ENCODE measurements around the gene GNAS. TPM values are rescaled to one million over a fixed set of nuclear protein-coding genes. Genes with fewer than 3 reads are reported as not detected.

Gene GNAS
- total RNA-seq, 4 donors from 2014 or later = 334 to 513 (median 458) TPM

DNA sequence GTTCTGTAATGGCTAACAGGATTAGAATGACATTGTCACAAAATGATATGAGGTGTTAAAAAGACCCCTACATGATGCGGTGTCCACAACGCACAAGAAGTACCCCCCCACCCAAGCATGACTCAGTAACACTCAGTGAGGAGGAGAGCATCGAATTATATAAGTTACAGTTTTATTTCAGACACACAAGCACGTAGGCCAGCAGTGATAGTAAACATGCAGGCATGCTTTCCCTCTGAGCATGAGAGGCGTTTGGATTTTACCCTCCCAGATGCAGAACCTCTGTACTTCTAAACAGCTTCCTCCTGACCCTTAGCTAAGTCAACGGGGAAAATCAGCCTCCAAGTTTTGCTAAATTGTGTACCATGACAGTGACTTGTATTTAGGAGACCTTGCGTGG lies 23.9 kb downstream of the GNAS start:
- no peak for DNase-seq
- WGBS, 2 donors = 70 to 84% methylated on average over 4 to 7 of the region's 7 CpGs
- Histone ChIP-seq H3K27me3 (no peaks in the 10 kb centered on the region), H3K27ac (no peak overlapping the region), H3K36me3 (no peaks in the 10 kb centered on the region), H3K4me1 (peaks cover 0 to 12% (median 0%) of the 10 kb centered on the region in 3 donors), H3K4me3 (no peak overlapping the region), H3K9me3 (no peaks in the 10 kb centered on the region)
- intact Hi-C loops (cut with DNase I) = loop anchor here (10.0 kb wide), 1 partner anchor 348 kb away; no protein-coding TSS in a partner anchor
- TF ChIP-seq POLR2A (IDR thresholded peaks at IDR 0.05) = no peak
- TF ChIP-seq, protein P1, sequence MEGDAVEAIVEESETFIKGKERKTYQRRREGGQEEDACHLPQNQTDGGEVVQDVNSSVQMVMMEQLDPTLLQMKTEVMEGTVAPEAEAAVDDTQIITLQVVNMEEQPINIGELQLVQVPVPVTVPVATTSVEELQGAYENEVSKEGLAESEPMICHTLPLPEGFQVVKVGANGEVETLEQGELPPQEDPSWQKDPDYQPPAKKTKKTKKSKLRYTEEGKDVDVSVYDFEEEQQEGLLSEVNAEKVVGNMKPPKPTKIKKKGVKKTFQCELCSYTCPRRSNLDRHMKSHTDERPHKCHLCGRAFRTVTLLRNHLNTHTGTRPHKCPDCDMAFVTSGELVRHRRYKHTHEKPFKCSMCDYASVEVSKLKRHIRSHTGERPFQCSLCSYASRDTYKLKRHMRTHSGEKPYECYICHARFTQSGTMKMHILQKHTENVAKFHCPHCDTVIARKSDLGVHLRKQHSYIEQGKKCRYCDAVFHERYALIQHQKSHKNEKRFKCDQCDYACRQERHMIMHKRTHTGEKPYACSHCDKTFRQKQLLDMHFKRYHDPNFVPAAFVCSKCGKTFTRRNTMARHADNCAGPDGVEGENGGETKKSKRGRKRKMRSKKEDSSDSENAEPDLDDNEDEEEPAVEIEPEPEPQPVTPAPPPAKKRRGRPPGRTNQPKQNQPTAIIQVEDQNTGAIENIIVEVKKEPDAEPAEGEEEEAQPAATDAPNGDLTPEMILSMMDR (IDR thresholded peaks at IDR 0.05) = no peak

DNA sequence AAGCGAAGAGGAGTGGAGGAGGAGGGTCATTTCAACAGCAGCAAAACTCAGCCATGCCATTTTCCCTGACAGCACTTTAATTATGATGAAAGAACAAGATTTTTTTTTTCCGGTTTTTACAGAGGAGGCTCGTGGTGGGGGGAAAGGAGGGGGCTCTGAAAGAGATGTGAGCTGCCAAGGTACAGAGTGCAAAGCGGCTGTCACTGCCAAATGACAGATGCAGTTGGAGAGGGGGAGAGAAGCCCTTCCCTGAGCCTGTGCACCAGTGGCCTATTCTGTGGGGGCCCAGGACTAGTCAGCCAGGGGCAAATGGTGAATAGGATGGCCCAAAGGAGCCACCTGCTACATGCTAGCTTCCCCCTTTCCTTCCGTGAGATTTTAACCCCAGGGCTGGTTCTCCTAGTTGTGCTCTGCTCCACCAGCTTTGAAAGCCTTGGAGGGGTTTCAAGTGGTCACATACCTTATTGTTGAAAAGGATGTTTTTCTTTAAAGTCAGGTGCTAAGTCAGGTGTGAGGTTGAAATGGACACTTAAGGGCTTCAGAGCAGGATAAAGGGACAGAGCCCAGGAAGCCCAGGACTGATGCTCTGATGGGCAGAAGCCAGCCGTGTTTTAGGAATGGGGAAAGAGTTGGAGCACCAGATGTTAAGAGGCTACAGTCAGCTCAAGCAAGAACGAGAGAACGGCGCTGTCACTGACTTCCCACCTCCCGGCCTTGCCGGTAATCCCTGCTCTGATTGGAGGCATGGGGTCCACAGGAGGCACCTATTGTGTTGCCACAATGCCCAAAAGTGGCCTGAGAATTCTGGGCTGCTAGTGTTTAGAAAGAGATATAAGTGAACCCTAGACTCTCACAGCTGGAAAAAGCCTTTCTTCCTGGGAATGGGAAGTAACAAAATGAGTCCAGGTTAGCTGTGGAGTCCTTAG lies 24.8 kb downstream of the GNAS start:
- H3K27ac ChIP-seq = no peak overlapping the region
- 74 to 85% methylated on average over 10 to 11 of the region's 11 CpGs for WGBS, 2 donors
- intact Hi-C loops (cut with DNase I) = loop anchor here (10.0 kb wide), 1 partner anchor 347 kb away; no protein-coding TSS in a partner anchor
- no peaks in the 10 kb centered on the region for H3K27me3 ChIP-seq
- TF ChIP-seq, protein P1 (IDR thresholded peaks at IDR 0.05) = no peak
- TF ChIP-seq POLR2A (IDR thresholded peaks at IDR 0.05) = no peak
- no peak overlapping the region for H3K4me3 ChIP-seq
- DNase-seq = no peak
- peaks cover 0 to 12% (median 0%) of the 10 kb centered on the region in 3 donors for H3K4me1 ChIP-seq
- no peaks in the 10 kb centered on the region for H3K36me3 ChIP-seq
- no peaks in the 10 kb centered on the region for H3K9me3 ChIP-seq

DNA sequence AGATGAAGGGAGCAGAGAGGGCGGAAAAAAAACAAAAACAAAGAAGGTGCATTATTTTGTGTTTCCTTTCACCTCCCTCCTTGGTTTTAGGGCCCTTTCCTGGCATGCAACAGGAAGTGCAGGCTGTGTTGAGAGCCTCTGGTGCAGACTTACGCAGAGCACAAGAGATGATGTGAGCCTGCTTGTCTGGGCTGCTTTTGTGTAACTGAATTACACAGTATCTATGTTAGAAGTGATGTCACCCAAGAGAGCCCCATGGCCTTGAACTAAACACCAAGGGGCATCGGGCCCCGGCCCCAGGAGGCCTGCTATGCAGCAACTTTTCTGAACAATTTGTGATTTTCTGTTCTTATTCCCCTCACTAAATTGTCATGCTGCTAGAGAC lies 25.5 kb downstream of the GNAS start:
- H3K27me3 ChIP-seq = no peaks in the 10 kb centered on the region
- no peak overlapping the region for H3K27ac ChIP-seq
- intact Hi-C loops (cut with DNase I) = loop anchor here (10.0 kb wide), 1 partner anchor 347 kb away; no protein-coding TSS in a partner anchor
- 73 to 78% methylated on average over 4 of the region's 4 CpGs for WGBS, 2 donors
- no peaks in the 10 kb centered on the region for H3K36me3 ChIP-seq
- peaks cover 0 to 12% (median 0%) of the 10 kb centered on the region in 3 donors for H3K4me1 ChIP-seq
- H3K4me3 ChIP-seq = no peak overlapping the region
- H3K9me3 ChIP-seq = no peaks in the 10 kb centered on the region
- TF ChIP-seq, protein P1 (IDR thresholded peaks at IDR 0.05) = no peak
- no peak for TF ChIP-seq POLR2A (IDR thresholded peaks at IDR 0.05)
- no peak for DNase-seq

DNA sequence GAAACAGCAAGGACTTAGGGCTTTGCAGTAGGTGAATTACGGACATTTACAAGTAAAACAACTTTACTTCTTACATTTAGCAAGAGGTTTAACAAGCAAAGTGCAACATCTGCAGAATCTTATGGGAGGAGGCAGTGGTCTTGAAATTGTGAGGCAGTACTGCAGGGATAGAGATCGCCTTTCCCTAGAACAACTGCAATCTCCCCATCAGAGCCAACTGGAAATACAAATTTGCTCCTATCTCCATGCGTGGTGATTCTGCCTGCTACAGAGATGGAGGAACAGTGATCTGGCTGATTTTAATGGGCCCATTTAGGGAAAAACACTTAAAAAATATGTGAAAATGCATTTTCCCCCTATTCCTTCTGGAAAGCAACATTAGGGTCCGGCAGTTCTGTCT lies 25.9 kb downstream of the GNAS start:
- H3K4me1 ChIP-seq = peaks cover 0 to 12% (median 0%) of the 10 kb centered on the region in 3 donors
- WGBS, 2 donors = 85 to 90% methylated on average over 4 of the region's 4 CpGs
- no peak for DNase-seq
- no peak for TF ChIP-seq POLR2A (IDR thresholded peaks at IDR 0.05)
- TF ChIP-seq, protein P1 (IDR thresholded peaks at IDR 0.05) = no peak
- H3K9me3 ChIP-seq = no peaks in the 10 kb centered on the region
- H3K4me3 ChIP-seq = no peak overlapping the region
- no peak overlapping the region for H3K27ac ChIP-seq
- intact Hi-C loops (cut with DNase I) = loop anchor here (10.0 kb wide), 1 partner anchor 346 kb away; no protein-coding TSS in a partner anchor
- no peaks in the 10 kb centered on the region for H3K36me3 ChIP-seq
- peaks cover 0 to 4% (median 0%) of the 10 kb centered on the region in 4 donors for H3K27me3 ChIP-seq

DNA sequence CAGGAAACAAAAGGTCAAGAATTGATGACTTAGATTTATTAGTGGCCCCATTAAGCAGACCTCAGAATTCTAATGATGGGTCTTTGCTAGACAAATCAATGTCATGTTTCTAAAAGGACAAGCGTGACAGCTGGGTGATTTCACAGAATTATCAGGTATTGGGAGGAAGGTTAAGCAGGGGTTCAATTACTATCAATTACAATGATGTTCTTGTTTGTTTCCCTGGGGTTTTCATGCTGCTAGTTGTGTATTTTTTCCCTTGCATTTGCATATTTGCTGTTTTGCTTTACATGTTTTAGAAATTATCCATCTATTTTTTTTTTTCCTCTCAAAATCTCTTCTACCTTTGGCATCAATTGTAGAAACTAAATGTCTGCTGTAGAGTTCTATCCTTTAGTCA lies 27.9 kb downstream of the GNAS start:
- Histone ChIP-seq H3K27ac (no peak overlapping the region), H3K36me3 (no peaks in the 10 kb centered on the region), H3K4me3 (no peak overlapping the region), H3K27me3 (peaks cover 0 to 5% (median 0%) of the 10 kb centered on the region in 4 donors), H3K9me3 (no peaks in the 10 kb centered on the region), H3K4me1 (peaks cover 0 to 9% (median 0%) of the 10 kb centered on the region in 3 donors)
- no peak for DNase-seq
- intact Hi-C loops (cut with DNase I) = no loop called here
- 76 to 90% methylated on average over 1 of the region's 1 CpG for WGBS, 2 donors
- TF ChIP-seq, protein P1 (IDR thresholded peaks at IDR 0.05) = no peak
- TF ChIP-seq POLR2A (IDR thresholded peaks at IDR 0.05) = no peak

All from esophagus squamous epithelium (tissue), 5 donors.